Stimulated activated CD4-positive, alpha-beta T cell treated with anti-CD3 and anti-CD28 coated beads, Interleukin-12 subunit alpha, Interleukin-12 subunit beta, amount 100 ng/mL, for 4 hours (primary cell): Measurements from ENCODE around the gene SLC10A3.

Source experiments
- DNase-seq: peaks from one replicate; pipeline ENCODE4 v3.0.0-alpha.2; 2020

Gene SLC10A3

DNA sequence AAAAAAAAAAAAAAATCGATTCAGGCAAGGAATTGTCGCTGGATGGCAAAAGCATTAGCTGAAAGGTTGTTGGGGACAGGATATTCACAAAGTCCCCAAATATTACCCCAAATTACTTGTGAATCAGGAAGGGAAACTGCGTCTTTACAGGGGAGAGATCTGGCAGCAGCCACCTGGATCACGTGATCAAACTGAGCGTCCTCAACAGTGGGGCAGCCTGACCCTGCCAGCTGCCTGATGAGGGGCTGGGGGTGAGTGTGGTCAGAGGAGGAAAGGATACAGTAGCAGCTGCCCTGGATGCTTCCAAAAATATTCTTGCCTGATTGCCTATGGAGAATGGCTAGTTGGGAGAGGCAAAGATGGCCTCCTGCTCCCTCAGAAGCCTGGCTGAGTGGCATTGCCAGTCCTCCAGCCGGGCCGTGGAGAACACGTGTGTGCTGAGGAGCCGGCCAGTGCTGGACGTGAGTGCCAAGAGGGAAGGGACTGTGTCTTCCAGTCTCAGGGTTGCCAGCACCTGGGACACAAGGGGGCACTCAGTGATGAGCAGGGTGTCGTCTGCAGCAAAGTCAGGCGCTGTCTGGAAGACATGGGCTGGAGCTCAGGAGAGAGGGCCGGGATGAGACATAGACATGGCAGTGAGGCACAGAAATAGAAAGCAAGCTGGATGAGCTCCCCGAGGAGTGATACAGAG lies 8.4 kb downstream of the SLC10A3 start:
- no peak for DNase-seq

DNA sequence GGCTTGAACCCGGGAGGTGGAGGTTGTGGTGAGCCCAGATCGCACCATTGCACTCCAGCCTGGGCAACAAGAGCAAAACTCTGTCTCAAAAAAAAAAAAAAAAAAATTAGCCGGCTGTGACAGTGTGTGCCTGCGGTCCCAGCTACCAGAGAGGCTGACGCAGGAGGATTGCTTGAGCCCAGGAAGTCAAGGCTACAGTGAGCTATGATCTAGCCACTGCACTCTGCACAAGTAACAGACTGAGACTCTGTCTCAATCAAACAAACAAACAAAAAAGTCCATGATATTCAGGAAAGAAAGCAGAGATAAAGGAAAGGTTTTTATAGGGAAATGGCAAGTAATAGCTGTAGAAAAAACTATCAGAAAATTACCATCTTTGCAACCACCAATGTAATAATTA lies 9.2 kb downstream of the SLC10A3 start:
- no peak for DNase-seq

DNA sequence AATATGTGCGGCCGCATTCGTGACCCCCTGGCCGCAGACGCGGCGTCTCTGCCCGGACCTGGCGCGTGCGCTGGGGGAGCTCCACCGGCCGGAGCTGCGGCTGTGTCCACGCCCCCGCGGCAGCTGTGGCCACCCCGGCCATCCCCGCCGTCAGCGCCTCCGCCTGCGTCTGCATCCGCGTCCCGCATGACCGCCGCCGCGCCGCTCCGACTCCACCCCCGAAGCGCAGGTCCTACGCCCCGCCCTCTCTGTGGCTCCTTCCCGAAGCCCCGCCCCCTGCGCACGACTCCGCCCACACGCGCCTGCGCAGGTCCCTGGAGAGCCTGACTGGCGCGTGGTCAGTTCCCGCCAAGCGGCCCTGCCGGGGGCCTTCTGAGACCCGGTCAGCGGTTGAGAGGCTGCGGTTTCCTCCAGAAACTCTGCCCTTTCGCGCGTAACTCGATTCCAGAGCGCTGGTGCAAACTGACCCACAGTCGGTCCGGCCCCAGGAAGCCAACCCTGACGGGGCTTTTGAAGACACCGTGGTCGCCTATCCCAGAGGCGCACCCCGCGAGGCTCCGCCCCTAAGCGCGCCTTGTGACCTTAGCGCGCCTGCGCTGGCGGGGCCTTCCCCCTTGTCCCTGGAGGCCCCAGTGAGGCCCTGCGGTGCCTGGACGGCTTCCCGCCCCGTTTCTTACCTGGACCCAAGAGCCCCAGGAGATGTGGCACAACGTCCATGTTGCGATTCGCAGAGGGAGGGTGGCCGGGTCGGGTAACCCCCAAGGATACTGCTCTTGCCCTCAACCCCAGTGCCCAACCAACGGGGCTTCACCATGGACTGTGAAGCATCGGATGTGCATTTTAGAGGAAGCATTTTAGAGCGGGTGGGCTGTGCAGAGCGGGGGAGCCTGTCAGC lies 11.5 kb downstream of the SLC10A3 start, which contains the start of gene LAGE3:
Gene LAGE3, minus strand, starts transcription at position 554 of the 895 bp plus-strand sequence. Its CDS starts 366 bp downstream, at position 188.
- DNase-seq = peak; percentile 91

DNA sequence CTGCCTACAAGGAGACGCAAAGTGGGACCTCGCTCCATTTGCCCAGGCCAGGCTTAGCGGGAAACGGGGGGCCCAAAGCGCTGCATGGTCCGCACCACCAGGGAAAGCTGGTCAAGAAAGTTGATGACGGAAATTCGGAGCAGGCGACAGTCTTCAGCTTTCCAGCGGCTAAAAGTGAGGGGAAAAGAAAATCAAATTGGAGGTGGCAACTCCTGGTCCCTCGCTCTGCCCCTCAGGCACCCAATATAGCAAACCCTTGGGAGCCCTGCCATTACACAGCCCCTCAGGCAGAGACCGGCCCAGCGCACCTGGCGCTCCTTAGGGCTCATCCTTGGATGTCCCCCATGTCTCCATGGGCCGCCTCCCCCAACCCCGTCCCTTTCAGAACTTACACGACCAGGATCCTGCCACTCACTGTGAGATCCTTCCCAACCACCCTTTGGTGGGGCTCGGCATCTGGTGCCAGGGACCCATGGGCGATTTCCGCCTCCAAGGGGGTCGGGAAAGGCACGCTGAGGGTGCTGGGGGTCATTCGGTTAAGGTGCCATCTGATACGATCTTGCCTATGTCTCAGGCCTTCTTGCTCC lies 12.4 kb downstream of the SLC10A3 start:
- no peak for DNase-seq

DNA sequence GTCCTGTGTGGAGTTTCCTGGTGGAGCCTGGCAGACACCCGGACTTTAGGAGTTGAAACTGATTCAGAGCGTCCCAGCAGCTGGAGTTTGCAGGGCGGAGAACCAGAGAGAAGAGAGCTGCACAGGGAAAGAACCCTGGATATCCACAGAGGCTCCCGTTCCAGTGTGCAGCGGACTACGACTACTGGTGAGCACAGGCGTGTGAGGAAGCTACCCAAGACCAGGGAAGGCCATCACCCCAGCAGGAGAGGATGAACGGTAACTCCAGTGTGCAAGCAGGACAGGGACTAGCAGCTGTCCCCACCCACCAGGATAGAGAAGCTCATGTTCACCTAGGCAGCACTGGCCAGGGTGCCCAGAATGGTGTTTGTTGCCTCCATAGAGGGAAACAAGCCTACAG lies 13.6 kb downstream of the SLC10A3 start:
- no peak for DNase-seq

DNA sequence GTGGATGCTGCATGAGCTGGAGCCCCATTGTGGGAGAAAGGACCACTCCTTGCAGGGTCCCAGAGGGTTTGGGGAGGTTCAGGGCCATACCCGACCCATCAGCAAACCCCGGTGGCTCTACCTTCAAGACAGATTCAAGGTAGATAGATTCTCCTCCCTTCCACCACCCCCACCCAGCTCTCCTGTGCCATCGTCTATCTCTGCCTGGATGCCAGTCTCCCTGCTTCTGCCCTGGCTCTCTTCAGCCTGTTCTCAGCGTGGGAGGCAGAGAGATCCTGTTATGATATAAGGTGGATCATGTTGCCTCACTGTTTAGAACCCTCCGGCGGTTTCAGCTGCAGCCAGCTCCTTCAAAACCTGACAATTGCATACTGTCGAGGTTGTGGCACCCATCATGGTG lies 16.7 kb downstream of the SLC10A3 start:
- DNase-seq = no peak

DNA sequence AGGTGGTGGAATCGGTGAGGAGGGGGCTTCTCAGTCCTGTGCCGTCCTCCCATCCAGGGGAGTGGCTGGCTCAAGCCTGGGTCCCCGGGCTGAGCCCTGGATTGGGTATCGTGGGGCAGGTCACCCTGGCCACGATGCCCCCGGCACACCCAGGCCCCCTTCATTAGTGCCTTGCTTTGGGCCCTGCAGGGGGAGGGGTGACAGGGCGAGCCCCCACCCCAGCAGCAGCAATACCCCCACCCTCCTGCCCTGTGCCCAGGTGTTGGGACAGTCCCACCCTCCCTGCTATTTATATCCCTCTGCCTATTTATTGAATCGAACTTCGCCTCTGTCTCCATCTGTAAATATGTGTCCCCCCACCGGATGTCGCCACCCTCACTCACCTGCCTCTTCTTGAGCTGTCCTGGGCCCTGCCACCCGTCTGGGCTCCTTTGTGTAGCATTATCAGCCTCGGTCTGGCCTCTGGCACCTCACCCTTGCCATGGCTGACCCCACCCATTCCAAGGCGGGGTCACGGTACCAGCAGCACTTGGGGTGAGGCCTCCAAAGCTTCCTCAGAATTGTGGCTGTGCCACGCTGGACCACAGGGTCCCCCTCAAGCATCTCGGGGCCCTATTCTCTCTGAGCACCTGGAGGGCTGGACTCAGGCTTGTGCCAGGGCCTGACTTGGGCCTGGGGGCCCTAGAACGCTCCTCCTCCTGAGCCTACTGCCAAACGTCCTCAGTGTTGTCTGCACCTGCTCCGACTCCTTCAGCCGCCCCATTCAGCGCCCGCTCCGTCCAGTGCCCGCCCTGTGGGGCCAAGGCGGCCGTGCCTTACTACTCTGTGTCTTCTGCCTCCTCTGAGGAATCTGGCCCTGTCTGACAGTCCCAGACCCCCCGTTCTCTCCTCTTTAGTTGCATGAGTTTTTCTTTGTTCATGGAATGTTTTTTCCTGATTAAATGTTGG lies 17.5 kb downstream of the SLC10A3 start:
- DNase-seq = no peak

DNA sequence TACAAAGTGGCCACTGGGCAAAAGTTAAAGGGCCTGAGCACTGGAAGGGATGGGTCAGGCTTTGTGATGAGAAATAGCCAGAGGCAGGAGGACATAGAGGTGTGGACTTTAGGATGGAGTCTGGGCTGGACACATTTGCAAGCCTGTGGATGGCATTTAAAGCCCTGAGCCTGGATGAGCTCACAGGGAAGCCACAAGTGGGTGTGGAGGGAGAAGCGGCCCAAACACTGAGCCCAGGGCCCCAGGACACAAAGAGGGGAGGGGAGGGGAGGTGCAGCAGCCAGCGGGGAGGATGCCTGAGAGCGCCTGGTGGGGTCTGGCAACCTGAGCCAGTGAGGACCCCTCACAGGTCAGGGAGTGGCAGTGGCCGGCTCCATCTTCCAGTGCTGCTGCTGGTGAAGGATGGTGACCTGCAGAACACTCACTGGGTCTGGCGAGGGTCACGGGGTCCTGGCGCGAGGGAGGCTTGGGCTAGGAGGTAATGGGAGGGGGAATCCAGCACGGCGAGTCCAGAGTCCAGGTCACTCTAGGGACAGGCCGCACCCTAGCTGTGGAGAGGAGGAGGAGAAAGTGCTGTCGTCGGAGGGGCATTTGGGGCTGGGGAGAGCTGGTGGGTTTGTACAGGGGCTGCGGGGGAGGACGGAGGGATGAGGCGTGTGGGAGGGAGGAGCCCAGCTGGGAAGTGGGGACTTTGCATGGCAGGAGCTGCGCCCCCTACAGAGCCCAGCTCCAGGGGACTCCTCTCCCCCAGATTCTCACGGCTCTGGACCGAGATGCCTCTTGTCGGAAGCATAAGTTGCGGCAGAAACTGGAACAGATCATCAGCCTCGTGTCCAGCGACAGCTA lies 18.4 kb downstream of the SLC10A3 start:
- no peak for DNase-seq

DNA sequence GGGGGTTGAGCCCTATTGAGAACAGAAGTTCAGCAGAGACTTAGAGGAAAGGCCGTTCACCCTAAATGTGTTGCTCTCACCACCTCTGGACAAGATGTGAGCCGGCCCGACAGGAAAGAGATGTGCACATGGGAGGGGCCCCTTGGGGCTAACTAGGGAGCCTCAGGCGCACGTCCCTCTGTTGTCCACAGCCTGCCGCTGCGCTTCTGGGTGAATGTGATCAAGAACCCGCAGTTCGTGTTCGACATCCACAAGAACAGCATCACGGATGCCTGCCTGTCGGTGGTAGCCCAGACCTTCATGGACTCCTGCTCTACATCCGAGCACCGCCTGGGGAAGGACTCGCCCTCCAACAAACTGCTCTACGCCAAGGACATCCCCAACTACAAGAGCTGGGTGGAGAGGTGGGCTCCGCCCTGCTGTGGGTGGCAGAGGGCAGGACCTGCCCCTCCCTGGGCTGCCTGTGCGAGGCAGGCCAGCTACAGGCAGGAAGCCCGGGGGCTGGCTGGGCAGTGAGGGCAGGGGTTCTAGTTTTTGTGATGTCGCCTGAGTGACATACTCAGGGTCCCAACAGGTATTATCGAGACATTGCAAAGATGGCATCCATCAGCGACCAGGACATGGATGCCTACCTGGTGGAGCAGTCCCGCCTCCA lies 19.4 kb downstream of the SLC10A3 start:
- DNase-seq = no peak

DNA sequence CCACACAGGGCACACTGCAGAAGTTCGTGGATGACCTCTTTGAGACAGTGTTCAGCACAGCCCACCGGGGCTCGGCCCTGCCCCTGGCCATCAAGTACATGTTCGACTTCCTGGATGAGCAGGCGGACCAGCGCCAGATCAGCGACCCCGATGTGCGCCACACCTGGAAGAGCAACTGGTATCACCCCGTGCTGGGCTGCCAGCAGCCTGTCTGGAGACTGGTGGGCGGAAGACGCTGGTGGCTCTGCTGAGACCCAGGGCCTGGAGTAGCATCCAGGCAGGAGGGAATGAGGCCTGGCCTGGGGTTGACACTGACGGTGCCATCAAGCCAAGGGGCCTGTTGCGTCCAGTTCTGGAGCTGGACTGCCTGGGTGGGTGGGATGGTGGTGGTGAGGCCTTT lies 20.0 kb downstream of the SLC10A3 start:
- DNase-seq = no peak

DNA sequence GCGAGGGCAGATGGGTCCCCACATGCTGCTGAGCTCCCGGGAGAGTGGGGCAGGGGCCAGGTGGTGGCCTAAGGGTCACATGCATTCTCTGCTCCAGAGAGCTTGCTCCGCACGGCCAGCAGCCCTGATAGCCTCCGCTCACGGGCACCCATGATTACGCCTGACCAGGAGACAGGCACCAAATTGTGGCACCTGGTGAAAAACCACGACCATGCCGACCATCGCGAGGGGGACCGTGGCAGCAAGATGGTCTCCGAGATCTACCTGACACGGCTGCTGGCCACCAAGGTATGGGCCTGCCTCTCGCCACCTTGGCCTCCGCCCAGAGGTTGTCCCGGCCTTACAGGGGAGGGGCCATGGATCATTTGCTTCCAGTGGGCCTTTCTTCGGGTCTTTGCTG lies 20.5 kb downstream of the SLC10A3 start:
- no peak for DNase-seq

DNA sequence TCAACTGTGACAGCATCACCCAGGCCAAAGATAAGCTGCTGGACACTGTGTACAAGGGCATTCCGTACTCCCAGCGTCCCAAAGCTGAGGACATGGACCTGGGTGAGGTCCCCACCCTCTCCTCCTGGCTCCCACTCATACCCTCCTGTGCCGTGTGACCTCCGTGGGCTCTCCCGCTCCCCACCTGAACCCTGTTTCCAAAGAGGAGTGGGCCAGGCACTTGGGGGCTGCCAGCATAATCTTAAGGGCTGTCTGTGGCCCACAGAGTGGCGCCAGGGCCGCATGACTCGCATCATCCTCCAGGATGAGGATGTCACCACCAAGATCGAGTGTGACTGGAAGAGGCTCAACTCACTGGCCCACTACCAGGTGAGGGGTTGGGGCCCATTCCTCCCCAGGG lies 21.3 kb downstream of the SLC10A3 start:
- no peak for DNase-seq

DNA sequence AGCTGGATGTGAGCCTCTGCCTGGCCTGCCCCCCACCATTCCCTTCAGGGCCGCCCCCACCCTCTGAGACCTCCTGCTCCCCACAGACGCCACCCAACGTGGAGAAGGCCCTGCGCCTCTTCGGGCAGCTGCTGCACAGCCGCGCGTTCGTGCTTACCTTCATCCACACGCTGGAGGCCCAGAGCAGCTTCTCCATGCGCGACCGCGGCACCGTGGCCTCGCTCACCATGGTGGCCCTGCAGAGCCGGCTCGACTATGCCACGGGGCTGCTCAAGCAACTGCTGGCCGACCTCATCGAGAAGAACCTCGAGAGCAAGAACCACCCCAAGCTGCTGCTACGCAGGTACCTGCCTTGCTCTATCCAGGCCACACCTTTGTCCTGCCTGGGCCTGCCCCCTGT lies 22.2 kb downstream of the SLC10A3 start:
- DNase-seq = no peak

DNA sequence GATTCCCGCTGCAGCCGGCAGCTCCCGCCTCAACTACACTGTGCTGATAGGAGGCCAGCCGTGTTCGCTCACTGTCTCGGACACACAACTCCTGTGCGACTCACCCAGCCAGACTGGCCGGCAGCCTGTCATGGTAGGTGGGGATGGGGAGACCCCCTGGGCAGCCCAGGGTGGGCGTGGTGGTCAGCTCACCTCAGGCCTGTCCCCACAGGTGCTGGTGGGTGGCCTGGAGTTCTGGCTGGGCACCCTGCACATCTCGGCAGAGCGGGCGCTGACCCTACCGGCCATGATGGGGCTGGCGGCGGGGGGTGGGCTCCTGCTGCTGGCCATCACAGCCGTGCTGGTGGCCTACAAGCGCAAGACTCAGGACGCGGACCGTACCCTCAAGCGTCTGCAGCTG lies 22.9 kb downstream of the SLC10A3 start:
- no peak for DNase-seq

DNA sequence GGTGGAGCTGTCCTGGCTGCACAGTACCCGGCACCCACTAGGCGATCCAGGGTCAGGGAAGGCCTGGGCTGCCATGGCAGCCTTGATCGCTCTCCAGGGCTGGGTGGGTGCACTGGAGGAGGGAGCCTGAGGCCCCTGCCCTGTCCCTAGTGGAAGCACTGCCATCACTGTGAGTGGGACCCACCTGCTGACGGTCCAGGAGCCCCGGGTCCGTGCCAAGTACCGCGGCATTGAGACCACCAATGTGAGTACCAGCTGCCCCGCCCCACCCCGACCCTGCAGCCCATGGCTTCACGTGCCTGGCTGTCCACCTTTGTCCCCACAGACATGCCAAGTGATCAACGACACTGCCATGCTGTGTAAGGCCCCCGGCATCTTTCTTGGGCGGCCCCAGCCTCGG lies 23.5 kb downstream of the SLC10A3 start:
- no peak for DNase-seq

DNA sequence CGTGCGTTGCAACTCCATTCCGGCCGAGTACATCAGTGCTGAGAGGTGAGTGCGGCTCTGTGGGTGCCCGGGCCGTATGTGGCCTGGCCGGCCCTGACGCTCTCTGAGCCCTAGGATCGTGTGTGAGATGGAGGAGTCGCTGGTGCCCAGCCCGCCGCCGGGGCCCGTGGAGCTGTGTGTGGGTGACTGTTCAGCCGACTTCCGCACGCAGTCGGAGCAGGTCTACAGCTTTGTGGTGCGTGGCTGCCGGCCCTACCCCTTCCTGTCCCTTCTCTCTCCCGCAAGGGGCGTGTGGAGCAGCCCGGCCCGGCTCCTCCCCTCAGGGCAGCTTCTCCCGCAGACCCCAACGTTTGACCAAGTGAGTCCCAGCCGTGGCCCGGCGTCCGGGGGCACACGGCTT lies 24.4 kb downstream of the SLC10A3 start:
- DNase-seq = no peak

DNA sequence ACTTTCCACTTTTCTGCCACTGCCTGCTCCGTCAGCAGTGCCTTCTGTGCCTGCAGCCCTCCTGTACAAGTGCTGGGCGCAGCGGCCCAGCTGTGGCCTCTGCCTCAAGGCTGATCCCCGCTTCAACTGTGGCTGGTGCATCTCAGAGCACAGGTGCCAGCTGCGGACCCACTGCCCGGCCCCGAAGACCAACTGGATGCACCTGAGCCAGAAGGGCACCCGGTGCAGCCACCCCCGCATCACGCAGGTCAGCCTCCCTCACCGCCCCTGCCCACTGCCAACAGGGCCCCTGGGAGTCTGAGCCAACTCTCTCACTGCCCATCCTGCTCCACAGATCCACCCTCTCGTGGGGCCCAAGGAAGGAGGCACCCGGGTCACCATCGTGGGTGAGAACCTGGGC lies 24.8 kb downstream of the SLC10A3 start:
- no peak for DNase-seq

DNA sequence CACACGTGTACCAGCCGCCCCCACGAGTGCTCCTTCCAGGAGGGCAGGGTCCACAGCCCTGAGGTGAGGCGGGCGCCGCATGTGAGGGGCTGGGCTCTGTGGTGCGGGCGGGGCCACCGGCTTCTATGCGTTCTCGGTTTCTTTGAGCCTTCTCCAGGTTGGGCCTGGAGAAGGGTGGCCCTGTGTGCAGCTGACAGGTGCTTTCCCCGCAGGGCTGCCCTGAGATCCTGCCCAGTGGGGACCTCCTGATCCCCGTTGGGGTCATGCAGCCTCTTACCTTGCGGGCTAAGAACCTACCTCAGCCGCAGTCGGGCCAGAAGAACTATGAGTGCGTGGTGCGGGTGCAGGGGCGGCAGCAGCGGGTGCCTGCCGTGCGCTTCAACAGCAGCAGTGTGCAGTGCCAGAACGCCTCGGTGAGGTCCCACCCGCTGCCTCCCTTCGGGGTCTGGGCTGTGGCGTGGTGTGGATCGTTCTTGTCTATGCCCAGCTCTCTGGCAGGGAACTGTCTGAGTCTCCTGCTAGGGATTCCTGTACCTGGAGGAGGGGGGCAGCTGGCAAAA lies 25.5 kb downstream of the SLC10A3 start:
- DNase-seq = no peak

DNA sequence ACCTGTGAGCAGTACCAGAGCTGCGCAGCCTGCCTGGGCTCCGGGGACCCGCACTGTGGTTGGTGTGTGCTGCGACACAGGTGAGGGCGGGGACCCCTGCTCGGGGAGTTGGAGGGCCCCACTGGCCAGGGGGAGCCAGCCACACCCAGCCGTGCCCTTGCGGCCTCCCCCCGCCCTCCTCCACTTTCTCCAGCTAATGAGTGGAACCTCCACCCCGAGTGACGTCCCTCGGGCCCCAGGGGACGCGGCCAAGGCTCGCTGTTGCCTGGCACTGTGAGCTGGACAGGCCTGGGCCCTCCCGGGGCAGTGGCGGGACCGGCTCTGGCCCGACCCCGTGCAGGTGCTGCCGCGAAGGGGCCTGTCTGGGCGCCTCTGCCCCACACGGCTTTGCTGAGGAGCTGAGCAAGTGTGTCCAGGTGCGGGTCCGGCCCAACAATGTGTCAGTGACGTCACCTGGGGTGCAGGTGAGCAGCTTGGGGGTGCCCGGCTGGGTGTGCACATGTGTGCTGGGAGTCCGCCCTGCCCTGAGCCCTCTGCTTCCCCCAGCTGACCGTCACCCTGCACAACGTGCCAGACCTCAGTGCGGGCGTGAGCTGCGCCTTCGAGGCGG lies 26.7 kb downstream of the SLC10A3 start:
- no peak for DNase-seq

DNA sequence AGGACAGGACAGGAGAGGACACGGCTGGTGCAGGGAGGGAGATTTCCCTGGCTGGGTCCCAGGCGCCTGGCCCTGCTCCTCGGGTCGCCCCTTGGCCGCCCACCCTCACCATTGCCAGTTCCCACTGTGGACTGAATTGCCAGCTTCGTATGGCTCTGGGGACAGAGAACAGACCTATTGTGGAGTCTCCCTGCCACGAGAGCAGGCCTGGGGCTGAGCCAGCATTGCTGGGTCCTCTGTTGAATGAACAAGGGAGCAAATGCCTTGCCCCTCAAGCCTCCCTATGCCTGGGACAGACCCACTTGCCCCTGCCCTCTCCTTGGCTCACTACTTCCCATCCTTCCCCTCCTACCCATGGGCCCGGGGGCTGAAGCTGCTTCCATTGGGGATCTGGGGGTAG lies 28.0 kb downstream of the SLC10A3 start:
- no peak for DNase-seq
